Measurements from ENCODE around the gene FAM177B.
"Not testable (repeated sequence)": the region's sequence is repeated elsewhere in the genome, so short reads cannot be mapped to it uniquely, and the experiment has no call there.

Gene FAM177B

GRCh38 chr1:222741630-222742457 is 4.8 kb downstream of the FAM177B start:
- DNase-seq, result not testable (repeated sequence)

DNA sequence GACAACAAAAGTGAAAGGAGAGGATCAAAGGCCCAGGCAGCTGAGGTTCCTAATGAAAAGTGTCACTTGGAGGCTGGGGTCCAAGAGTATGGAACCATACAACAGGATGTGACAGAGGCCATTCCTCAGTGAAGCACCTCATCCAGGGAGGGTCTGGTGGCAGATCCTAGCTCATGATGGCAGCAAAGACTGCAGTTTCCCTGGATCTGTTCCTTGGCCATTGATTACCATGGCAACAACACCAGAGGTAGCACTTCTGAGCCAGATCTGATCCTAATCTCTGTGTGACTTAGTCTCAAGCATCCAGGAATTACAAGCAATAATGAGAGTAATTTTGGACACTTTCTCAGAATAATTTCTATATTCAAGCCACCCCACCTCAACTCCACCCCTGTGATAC is 12.9 kb downstream of the FAM177B start:
- DNase-seq, result no peak

GRCh38 chr1:222750651-222751050 is 13.6 kb downstream of the FAM177B start:
- DNase-seq, result no peak

- no peak for DNase-seq
These were observed 14.3 kb downstream of the FAM177B start for GRCh38 chr1:222751255-222751654.

- DNase-seq, result no peak
These were observed 17.6 kb downstream of the FAM177B start for GRCh38 chr1:222754366-222755139.

- DNase-seq, result no peak
These were observed 20.8 kb downstream of the FAM177B start for GRCh38 chr1:222757646-222758268.

- DNase-seq, result no peak
These were observed 22.5 kb downstream of the FAM177B start for GRCh38 chr1:222759451-222760035.

DNA sequence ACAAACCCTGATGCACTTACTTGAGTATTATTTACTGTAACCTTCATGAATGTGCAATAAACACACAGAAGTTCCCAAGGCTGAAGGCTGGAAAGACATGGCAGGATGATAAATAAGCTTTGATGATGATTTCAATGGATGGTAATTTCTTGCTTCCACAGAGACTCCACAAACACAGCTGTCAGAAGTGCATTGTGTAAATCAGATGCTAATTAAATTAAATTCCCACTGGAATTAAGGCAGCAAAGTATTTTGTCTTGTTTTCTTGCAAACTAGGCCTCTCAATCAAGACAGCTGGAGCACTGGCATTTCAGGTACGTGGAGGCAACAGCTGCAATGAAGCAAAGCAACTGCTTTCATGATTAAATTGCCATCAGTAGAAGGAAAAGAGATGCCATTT is 24.1 kb downstream of the FAM177B start:
- DNase-seq, result no peak

DNA sequence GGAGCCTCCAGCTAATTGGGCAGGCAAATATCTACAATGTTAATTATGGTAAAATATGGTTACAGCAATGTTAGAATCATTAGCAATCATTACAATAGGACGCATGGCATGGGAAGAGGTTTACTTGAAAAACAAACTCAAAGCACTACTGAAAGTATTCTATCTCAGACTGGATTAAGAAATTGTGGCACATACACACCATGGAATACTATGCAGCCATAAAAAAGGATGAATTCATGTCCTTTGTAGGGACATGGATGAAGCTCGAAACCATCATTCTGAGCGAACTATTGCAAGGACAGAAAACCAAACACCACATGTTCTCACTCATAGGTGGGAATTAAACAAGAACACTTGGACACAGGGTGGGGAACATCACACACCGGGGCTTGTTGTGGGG is 25.2 kb downstream of the FAM177B start:
- DNase-seq, result not testable (repeated sequence)

DNA sequence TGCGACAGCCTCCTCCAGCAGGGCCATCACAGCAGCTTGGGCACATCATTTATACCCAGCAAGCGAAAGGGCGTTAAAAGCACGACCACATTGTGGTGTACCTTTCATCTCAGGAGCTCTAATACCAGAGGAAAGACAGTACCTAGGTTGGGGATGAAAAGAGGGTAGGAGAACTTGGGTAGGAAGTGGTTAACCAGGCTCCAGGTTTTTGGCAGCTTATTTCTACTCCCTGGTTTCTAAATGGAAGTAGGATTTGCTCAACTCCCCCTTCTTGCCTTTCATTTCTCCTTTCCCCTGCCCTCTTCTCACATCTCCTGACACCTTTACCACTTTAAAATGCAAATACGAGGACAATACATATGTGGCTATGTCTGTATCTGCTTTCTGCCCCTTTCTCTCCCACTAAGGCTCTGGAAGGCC is 30.2 kb downstream of the FAM177B start:
- DNase-seq, result no peak

GRCh38 chr1:222768592-222768991 is 31.6 kb downstream of the FAM177B start:
- no peak for DNase-seq

GRCh38 chr1:222769181-222769580 is 32.2 kb downstream of the FAM177B start:
- DNase-seq, result no peak

GRCh38 chr1:222769971-222770620 is 33.1 kb downstream of the FAM177B start:
- no peak for DNase-seq

DNA sequence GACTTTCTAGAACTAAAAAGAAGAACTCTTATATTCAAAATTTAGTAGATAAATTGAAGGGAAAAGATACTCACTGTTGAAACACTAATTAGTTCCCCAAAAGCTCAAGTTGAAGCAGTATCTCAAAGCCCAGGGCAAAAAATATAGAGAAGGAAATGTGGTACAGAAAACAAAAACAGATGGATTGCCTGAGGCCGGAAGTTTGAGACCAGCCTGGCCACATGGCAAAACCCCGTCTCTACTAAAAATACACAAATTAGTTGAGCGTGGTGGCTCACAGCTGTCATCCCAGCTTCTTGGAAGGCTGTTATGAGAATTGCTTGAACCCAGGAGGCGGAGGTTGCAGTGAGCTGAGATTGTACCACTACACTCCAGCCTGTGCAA is 36.0 kb downstream of the FAM177B start:
- no peak for DNase-seq

DNA sequence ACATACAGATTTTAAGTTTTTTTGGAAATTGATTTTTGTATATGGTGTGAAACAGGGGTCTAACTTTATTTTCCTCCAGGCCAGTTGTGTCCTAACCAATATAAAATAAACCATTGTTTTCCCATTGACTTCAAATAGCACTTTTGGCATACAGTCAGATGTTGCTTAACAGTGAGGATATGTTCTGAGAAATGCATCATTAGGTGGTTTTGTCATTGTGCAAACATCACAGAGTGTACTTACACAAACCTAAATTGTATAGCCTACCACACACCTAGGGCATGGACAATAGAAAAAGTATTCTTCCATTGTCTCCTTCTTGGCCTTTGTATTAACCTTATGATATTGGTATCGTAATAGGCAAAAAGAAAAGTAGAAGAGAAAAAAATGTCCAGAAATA is 40.5 kb downstream of the FAM177B start:
- no peak for DNase-seq

DNA sequence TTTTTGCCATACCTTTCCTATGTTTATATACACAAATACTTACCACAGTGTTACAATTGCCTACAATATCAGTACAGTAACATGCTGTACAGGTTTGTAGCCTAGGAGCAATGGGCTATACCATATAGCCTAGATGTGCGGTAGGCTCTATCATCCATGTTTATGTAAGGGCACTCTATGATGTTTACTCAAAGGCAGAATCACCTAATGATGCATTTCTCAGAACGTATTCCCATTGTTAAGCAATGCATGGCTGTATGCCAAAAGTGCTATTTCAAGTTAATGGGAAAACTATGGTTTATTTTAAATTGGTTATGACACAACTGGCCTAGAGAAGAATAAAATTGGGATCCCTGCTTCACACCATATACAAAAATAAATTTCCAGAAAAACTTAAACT is 41.0 kb downstream of the FAM177B start:
- DNase-seq, result no peak

- no peak for DNase-seq
These were observed 44.2 kb downstream of the FAM177B start for GRCh38 chr1:222781251-222781650.

DNA sequence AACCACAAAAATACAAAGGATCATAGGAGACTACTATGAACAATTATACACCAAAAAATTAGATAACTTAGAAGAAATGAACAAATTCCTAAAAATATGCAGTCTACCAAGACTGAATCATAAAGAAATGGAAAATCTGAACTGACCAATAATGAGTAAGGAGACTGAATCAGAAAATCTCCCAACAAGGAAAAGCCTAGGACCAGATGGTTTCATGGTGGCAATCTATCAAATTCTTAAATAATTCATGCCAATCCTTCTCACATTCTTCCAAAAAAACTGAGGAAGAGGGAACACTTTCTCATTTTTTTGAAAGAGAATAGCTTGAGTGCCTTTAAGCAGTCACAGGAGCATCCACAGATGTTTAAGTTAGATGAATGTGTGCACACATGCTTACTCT is 46.0 kb downstream of the FAM177B start:
- no peak for DNase-seq

DNA sequence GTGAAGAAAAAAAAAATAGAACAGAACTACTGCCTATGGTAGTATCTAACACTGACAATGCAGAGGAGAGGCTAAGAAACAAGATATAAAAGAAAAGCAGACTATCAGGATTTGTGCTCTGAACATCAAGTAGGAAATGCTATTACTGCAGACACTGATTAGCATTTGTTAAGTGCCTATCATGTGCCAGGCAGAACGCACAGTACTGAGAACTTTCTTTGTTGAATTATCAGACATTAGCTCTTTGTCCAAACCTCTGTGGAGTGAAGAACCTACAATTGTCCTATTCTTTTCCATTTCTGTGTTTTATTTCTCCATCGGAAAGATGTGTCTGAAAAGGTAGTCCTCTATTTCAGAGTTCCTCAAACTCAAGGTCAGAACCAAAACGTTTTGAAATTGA is 47.4 kb downstream of the FAM177B start:
- no peak for DNase-seq

- DNase-seq, result no peak
These were observed 47.9 kb downstream of the FAM177B start for GRCh38 chr1:222784916-222785315.

DNA sequence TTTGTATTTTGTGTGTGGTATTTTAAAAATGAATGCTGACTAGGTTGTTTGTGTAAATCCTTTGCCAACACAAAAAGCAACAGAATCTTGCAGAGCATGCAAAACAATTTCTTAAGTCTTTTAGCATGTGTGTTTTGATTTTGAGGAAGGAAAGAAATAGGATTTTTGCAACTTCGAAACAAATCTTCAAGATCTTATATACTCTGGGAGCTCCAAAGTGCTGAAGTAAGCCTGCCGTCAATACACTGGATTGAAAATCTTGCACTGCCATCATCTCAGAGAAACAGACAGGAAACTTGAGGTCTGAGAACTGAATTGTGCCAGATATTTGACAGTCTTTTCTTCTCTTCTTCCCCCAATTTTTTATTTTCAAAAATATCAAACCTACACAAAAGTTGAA is 48.5 kb downstream of the FAM177B start:
- DNase-seq, result no peak

GRCh38 chr1:222786121-222786520 is 49.1 kb downstream of the FAM177B start:
- no peak for DNase-seq

- DNase-seq, result no peak
These were observed 50.7 kb downstream of the FAM177B start for GRCh38 chr1:222787729-222788128.
